SK-N-SH treated with all-trans-retinoic acid at 6 μM for 48 hours (cell line): ENCODE results near the gene LRMDA.

Source experiments
- ARNTL ChIP-seq: fragments of 450-650 bp; formaldehyde crosslinking; IDR thresholded peaks from 2 replicates; pipeline ENCODE4 v1.5.0; 2020; ENCODE audit warnings: low read depth, mild to moderate bottlenecking, moderate library complexity, borderline replicate concordance
- OSR1 ChIP-seq: fragments of 250-450 bp; sonication (Bioruptor Pico); IDR thresholded peaks from 2 replicates; pipeline ENCODE4 v1.8.0; 2022; ENCODE audit warnings: moderate library complexity, mild to moderate bottlenecking, inconsistent platforms
- PATZ1 ChIP-seq: fragments of 250-450 bp; sonication (Bioruptor Pico); IDR thresholded peaks from 2 replicates; pipeline ENCODE4 v1.8.0; 2020; ENCODE audit warnings: mild to moderate bottlenecking, moderate library complexity, borderline replicate concordance
- SNAI2 ChIP-seq: fragments of 250-450 bp; sonication (Bioruptor Pico); IDR thresholded peaks from 2 replicates; pipeline ENCODE4 v1.5.0; 2020; ENCODE audit warnings: mild to moderate bottlenecking, moderate library complexity

DNA sequence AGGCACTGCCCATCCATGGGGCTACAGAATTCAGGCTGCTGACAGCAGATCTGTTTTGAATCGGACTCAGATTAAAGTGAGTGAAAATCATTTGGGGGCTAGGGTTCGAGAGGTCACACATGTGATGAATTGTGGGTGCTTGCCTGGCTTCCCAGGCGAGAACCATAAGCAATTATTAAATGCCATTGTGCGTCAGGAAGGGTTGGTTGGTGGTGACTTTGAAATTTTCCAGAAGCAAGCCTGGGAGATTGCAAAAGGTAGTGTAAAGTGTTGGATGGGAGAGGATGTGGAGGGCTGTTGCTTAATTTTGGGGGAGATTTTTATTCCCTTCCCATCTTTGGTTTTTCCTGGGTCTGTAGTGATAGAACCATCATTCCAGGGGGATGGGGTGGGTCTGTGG, 34.6 kb downstream of the LRMDA start:
- TF ChIP-seq SNAI2 (CRISPR knock-in tag) (no peak), ARNTL (no peak), OSR1 (no peak), PATZ1 (CRISPR knock-in tag) (no peak)
